HepG2 (cell line): ENCODE data around the gene ABTB2.

ENCODE experiments used
- KLF15 ChIP-seq: sonication (generic); formaldehyde crosslinking; IDR thresholded peaks from 2 replicates; pipeline ENCODE4 v1.8.1; 2023; ENCODE audit warnings: borderline replicate concordance, mild to moderate bottlenecking, inconsistent platforms, missing genetic modification reagents, mixed read lengths
- POLR2AphosphoS5 ChIP-seq: IDR thresholded peaks from 2 replicates; pipeline ENCODE4 v1.6.1; 2012; ENCODE audit warnings: low read depth, low read length
- TF ChIP-seq, protein P1 (sequence below): sonication (generic); formaldehyde crosslinking; conservative IDR thresholded peaks from 2 replicates; pipeline ENCODE4 v1.4.0; 2020; ENCODE audit warnings: missing genetic modification reagents

- no peak for TF ChIP-seq POLR2AphosphoS5
- no peak for TF ChIP-seq KLF15 (CRISPR knock-in tag)
- TF ChIP-seq, protein P1, sequence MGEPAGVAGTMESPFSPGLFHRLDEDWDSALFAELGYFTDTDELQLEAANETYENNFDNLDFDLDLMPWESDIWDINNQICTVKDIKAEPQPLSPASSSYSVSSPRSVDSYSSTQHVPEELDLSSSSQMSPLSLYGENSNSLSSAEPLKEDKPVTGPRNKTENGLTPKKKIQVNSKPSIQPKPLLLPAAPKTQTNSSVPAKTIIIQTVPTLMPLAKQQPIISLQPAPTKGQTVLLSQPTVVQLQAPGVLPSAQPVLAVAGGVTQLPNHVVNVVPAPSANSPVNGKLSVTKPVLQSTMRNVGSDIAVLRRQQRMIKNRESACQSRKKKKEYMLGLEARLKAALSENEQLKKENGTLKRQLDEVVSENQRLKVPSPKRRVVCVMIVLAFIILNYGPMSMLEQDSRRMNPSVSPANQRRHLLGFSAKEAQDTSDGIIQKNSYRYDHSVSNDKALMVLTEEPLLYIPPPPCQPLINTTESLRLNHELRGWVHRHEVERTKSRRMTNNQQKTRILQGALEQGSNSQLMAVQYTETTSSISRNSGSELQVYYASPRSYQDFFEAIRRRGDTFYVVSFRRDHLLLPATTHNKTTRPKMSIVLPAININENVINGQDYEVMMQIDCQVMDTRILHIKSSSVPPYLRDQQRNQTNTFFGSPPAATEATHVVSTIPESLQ, result no peak
Observed at GRCh38 chr11:34215806-34216453, 141.9 kb downstream of the ABTB2 start.
